AG10803 (cell line): Measurements from ENCODE around the gene TNFAIP8.

ENCODE experiments used
- DNase-seq: peaks from one replicate; pipeline ENCODE4 v3.0.0; 2010; ENCODE audit warnings: low read depth
- H3K4me3 ChIP-seq: 2 replicates; pipeline ENCODE4 v1.5.1; 2011; ENCODE audit warnings: mild to moderate bottlenecking, low read length, control low read depth
- TF ChIP-seq, protein P1 (sequence below): conservative IDR thresholded peaks from 2 replicates; pipeline ENCODE4 v1.5.1; 2011; ENCODE audit warnings: mild to moderate bottlenecking, low read length, control low read depth, inconsistent platforms

TNFAIP8 gene

DNA sequence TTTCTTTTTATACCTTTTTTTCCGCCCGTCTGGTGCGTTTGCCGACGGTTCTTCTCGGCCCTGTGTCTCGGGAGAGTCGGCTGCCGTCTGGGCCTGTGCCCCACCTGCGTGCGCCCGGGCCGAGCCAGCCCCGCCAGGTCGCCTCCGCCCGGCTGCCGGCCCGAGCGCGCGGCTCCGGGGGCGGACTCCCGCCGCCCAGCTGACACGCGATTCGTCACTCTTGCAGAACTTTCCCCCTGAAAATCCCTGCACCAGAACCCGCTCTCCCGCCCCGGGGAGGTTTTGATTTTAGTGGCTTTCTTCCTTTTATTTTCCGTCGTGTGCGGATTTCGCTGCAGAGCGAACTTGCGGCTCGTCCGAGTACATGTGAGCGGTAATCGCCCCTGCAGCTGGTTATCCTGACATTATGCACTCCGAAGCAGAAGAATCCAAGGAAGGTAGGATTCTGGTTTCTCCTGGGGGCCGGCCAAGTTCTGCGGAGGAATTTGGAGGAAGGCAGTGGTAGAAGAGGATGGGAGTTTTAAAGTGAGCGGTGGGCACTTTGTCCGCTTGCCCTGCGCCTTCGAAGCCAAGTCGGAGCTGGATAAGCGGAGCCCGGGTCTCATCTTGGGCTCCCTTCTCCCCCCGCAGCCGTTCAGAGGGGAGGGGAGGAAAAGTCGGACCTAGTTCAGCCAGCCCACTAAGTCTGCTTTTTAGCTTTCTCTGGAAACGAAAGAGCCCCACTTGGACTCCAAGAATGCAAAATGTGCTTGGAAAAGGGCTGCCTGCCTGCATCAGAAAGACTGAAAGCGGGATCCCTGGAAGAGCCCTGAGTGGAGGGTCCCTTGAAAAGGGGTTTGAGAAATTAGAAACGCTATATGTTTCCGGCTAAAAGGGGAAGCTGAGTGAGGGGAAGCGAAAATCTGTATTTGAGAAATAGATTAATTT is at the start of gene TNFAIP8:
TSS of gene TNFAIP8 (plus strand) at position 335 of the 927 bp plus-strand sequence. CDS start at position 407, 72 bp downstream.
- TF ChIP-seq, protein P1, sequence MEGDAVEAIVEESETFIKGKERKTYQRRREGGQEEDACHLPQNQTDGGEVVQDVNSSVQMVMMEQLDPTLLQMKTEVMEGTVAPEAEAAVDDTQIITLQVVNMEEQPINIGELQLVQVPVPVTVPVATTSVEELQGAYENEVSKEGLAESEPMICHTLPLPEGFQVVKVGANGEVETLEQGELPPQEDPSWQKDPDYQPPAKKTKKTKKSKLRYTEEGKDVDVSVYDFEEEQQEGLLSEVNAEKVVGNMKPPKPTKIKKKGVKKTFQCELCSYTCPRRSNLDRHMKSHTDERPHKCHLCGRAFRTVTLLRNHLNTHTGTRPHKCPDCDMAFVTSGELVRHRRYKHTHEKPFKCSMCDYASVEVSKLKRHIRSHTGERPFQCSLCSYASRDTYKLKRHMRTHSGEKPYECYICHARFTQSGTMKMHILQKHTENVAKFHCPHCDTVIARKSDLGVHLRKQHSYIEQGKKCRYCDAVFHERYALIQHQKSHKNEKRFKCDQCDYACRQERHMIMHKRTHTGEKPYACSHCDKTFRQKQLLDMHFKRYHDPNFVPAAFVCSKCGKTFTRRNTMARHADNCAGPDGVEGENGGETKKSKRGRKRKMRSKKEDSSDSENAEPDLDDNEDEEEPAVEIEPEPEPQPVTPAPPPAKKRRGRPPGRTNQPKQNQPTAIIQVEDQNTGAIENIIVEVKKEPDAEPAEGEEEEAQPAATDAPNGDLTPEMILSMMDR: no peak
- peak; percentile 53 for DNase-seq
- peak within 1 kb of the TSS; percentile 77 for H3K4me3 ChIP-seq

- DNase-seq: no peak
- TF ChIP-seq, protein P1: no peak
- no peak overlapping the region for H3K4me3 ChIP-seq
Measured at GRCh38 chr5:119307170-119307569, 48.6 kb upstream of the TNFAIP8 start.

- H3K4me3 ChIP-seq: no peak overlapping the region
- TF ChIP-seq, protein P1: no peak
- no peak for DNase-seq
Measured at GRCh38 chr5:119309326-119309725, 46.5 kb upstream of the TNFAIP8 start.

DNA sequence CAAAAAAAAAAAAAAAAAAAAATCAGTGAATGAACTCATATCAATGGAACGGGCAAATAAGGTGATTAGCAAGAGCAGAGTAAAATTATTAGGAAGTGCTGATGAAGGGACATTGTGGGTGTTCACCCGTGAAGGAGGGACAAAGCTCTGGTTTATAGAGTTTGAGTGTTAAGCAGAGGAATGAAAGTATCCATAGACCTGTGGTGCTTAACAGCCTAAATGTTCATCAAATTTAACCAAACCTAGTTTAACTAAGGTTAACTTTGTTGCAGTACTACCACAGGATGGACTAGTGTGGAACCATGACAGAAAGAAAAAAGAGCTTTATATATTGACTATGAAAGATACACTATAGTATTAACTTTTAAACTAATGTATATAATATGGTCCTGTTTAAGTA is 44.1 kb upstream of the TNFAIP8 start:
- TF ChIP-seq, protein P1: no peak
- no peak overlapping the region for H3K4me3 ChIP-seq
- DNase-seq: no peak

DNA sequence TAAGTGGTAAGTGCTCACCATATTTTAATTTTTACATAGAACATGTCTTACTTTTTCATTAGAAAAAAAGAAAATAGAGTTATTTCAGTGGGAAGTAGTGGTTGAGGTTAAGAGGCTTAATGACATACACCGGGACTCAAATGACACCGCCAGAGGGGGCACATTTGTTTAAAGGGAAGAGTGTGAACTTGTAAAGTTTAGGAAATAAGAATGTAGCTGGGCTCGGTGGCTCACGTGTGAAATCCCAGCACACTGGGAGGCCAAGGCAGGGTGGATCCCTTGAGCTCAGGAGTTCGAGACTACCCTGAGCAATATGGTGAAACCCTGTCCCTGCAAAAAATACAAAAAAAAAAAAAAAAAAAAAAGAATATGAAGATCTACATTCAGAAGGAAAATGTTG is 43.4 kb upstream of the TNFAIP8 start:
- no peak for DNase-seq
- no peak overlapping the region for H3K4me3 ChIP-seq
- TF ChIP-seq, protein P1: no peak

- no peak overlapping the region for H3K4me3 ChIP-seq
- no peak for DNase-seq
- TF ChIP-seq, protein P1: no peak
Measured at GRCh38 chr5:119313197-119313596, 42.6 kb upstream of the TNFAIP8 start.
